ENCODE data around the gene JUP. TPM values are rescaled to one million over a fixed set of nuclear protein-coding genes. Genes with fewer than 3 reads are reported as not detected.

JUP gene
- total RNA-seq, 3 donors from 2014 or later = 165 to 383 (median 320) TPM

- TF ChIP-seq CTCF (IDR thresholded peaks at IDR 0.05) = no peak
- DNase-seq (no peak), ATAC-seq (no peak)
- intact Hi-C loops (cut with DNase I, micrococcal nuclease) = no loop called here
- H3K4me3 ChIP-seq = no peak overlapping the region
- no peaks in the 10 kb centered on the region for H3K36me3 ChIP-seq (ENCODE audit: low read depth)
- H3K9me3 ChIP-seq = no peaks in the 10 kb centered on the region
- H3K4me1 ChIP-seq (ENCODE audit: low read depth) = peaks cover 47% of the 10 kb centered on the region
Observed at GRCh38 chr17:41796121-41796895, 9.8 kb upstream of the JUP start.

GRCh38 chr17:41794540-41794975, 8.0 kb upstream of the JUP start:
- Histone ChIP-seq H3K36me3 (ENCODE audit: low read depth) (no peaks in the 10 kb centered on the region), H3K4me3 (no peak overlapping the region), H3K9me3 (no peaks in the 10 kb centered on the region), H3K4me1 (ENCODE audit: low read depth) (peaks cover 30% of the 10 kb centered on the region)
- no peak for TF ChIP-seq CTCF (IDR thresholded peaks at IDR 0.05)
- no peak for DNase-seq
- intact Hi-C loops (cut with DNase I, micrococcal nuclease) = no loop called here
- no peak for ATAC-seq

- TF ChIP-seq CTCF (IDR thresholded peaks at IDR 0.05) = no peak
- H3K4me3 ChIP-seq = no peak overlapping the region
- intact Hi-C loops (cut with DNase I, micrococcal nuclease) = no loop called here
- H3K4me1 ChIP-seq (ENCODE audit: low read depth) = peaks cover 30% of the 10 kb centered on the region
- ATAC-seq = peak; percentile 47
- no peaks in the 10 kb centered on the region for H3K36me3 ChIP-seq (ENCODE audit: low read depth)
- peak in 2 of 3 donors; percentile 59 to 62 for DNase-seq
- no peaks in the 10 kb centered on the region for H3K9me3 ChIP-seq
Observed at GRCh38 chr17:41793784-41794539, 7.5 kb upstream of the JUP start.

GRCh38 chr17:41792845-41793783, 6.6 kb upstream of the JUP start:
- no peak for TF ChIP-seq CTCF (IDR thresholded peaks at IDR 0.05)
- no peaks in the 10 kb centered on the region for H3K36me3 ChIP-seq (ENCODE audit: low read depth)
- H3K9me3 ChIP-seq = no peaks in the 10 kb centered on the region
- H3K4me1 ChIP-seq (ENCODE audit: low read depth) = peaks cover 30% of the 10 kb centered on the region
- H3K4me3 ChIP-seq = no peak overlapping the region
- DNase-seq (peak; percentile 76 to 87 (median 82)), ATAC-seq (peak; percentile 91)
- intact Hi-C loops (cut with DNase I, micrococcal nuclease) = no loop called here

GRCh38 chr17:41787021-41787418, 509 bp upstream of the JUP start:
- no peak for ATAC-seq
- DNase-seq = no peak
- no peak for TF ChIP-seq CTCF (IDR thresholded peaks at IDR 0.05)
- Histone ChIP-seq H3K36me3 (ENCODE audit: low read depth) (no peaks in the 10 kb centered on the region), H3K4me3 (peak overlapping the region; percentile 91), H3K4me1 (ENCODE audit: low read depth) (peaks cover 25% of the 10 kb centered on the region), H3K9me3 (no peaks in the 10 kb centered on the region)
- intact Hi-C loops (cut with DNase I, micrococcal nuclease) = no loop called here
